HG03460 (cell line): ENCODE measurements around the gene ITPK1.

ENCODE experiments used
- ATAC-seq: cut with Tn5 transposase; IDR thresholded peaks from one replicate; pipeline ENCODE4 v1.9.1; 2021; ENCODE audit not compliant: unreplicated experiment

ITPK1 gene

DNA sequence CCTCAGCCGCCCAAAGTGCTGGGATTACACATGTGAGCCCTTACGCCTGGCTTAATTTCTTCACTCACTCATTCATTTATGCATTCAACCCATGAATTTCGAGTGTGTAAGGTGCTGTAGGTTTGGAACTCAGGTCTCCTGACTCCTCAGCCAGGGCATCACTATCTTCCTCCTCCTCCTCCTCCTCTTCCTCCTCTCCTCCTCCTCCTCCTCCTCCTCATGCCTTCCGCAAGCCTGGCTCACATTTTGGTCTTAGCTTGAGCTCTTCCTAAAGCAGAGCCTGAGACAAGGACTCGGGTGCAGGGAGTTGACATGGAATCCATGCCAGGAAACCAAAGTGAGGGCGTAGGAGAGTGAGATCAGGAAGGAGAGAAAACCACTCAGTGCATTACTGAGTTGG is 213.5 kb downstream of the ITPK1 start:
- no peak for ATAC-seq

DNA sequence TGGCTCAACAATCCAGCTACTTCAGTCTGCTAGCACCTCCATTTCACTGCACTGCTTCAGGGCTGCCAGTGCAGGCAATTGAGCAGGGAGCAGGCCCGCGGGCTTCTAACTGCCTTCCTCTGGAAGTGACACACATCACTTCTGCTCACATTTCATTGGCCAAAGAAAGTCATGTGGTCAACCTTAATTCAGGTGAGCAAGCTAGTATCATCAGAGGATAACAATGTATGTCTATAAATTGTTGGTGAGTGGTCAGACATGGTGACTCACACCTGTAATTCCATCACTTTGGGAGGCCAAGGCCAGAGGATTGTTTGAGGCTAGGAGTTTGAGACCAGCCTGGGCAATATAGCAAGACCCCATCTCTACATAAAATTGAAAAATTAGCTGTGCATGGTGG is 215.1 kb downstream of the ITPK1 start:
- ATAC-seq = no peak

- ATAC-seq = no peak
Observed at GRCh38 chr14:92898566-92899131, 217.1 kb downstream of the ITPK1 start.

GRCh38 chr14:92897922-92898565 is 217.7 kb downstream of the ITPK1 start:
- no peak for ATAC-seq

DNA sequence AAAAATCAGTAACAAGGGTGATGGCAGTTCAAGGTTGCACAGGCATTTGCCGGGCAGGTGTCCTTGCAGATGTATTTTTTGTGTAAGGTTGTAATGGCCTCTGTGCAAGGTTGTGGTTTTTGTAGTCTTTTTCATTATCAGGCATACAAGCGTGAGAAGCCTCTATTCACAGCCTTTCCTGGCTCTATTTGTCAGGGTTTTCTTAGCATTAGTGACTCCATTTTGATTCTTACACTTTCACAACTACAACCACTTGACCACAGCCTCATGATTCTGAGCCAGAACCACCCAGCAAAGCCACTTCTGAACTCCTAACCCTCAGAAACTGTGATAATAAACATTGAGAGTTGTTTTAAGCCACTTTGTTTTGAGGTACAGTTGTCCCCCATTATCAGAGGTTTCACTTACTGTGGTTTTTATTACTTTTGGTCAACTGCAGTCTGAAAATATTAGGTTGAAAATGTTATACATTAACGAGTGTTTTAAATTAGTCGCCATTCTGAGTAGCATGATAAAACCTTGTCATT is 220.3 kb downstream of the ITPK1 start:
- ATAC-seq = no peak

DNA sequence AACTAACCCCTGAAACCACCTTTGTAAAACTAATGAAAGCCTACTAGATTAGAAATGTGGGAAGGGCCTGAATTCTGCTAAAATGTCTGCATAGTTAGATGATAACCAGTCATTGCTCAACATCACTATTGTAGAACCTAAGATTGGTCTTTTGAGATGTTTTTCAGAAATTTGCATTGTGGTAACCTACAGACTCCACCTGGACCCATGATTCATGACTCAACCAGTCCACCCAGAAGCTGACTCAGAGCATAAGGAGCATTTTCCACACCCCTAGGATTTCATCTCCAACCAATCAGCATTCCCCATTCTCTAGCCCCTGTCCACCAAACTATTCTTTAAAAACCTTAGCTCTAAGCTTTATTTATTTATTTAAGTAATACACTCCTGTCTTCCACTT is 223.1 kb downstream of the ITPK1 start:
- no peak for ATAC-seq

GRCh38 chr14:92890830-92891588 is 224.7 kb downstream of the ITPK1 start:
- no peak for ATAC-seq

- ATAC-seq = no peak
Observed at GRCh38 chr14:92888896-92889295, 226.8 kb downstream of the ITPK1 start.

GRCh38 chr14:92887157-92887556 is 228.6 kb downstream of the ITPK1 start:
- ATAC-seq = no peak
